H1 (cell line): ENCODE results near the gene B3GALT6. TPM values are rescaled to one million over a fixed set of nuclear protein-coding genes. Genes with fewer than 3 reads are reported as not detected.

Source experiments
- CHD7 ChIP-seq: fragments of 300-600 bp; sonication (generic); IDR thresholded peaks from 2 replicates; pipeline ENCODE4 v1.7.1; 2012; ENCODE audit warnings: low read length, moderate library complexity, mild to moderate bottlenecking, inconsistent platforms; ENCODE audit not compliant: insufficient replicate concordance
- CREB1 ChIP-seq: IDR thresholded peaks from 2 replicates; pipeline ENCODE4 v1.6.1; 2012; ENCODE audit warnings: inconsistent platforms
- CTBP2 ChIP-seq: IDR thresholded peaks from 2 replicates; pipeline ENCODE4 v1.7.0; 2011; ENCODE audit warnings: borderline replicate concordance, mild to moderate bottlenecking, moderate library complexity, mixed read lengths, low read length; ENCODE audit not compliant: insufficient read depth, insufficient read length
- EZH2 ChIP-seq: fragments of 200-600 bp; sonication (generic); IDR thresholded peaks from 2 replicates; pipeline ENCODE4 v1.7.1; 2012; ENCODE audit warnings: low read depth, mild to moderate bottlenecking, moderate library complexity, low read length, inconsistent platforms; ENCODE audit not compliant: severe bottlenecking
- KDM4A ChIP-seq: IDR thresholded peaks from one replicate; pipeline ENCODE4 v1.7.1; 2012; ENCODE audit warnings: low read depth, mild to moderate bottlenecking, moderate library complexity, low read length, inconsistent platforms; ENCODE audit not compliant: severe bottlenecking
- RNF2 ChIP-seq: fragments of 200-900, 300-1000 bp; sonication (generic); IDR thresholded peaks from 2 replicates; pipeline ENCODE4 v1.7.1; 2016; ENCODE audit warnings: borderline replicate concordance, low read depth, mild to moderate bottlenecking, antibody characterized with exemption, low read length; ENCODE audit not compliant: poor library complexity, severe bottlenecking; ENCODE audit errors: missing control alignments
- polyA plus RNA-seq, 7 experiments: library from polyadenylated mRNA; depleted of rRNA in 3 of 7; stranded (reverse) in 5 of 7; unstranded in 2 of 7; fragments of >200 nt in 5 of 7; fragments of 200-250 nt in 2 of 7; gene quantifications; 1 replicate in 5 of 7; 2 replicates in 1 of 7; 4 replicates in 1 of 7; pipeline versions ENCODE4 v1.2.1 to v1.2.3, GENCODE V29; 2011 to 2013; ENCODE audit warnings: missing spikeins in 2 of 7, mixed read lengths in 2 of 7
- total RNA-seq: library from RNA; stranded (reverse); fragmentation: NEBNext Ultra II Directional; extraction: Animal tissue kit (Norgen Biotek cat#: 25700); gene quantifications from 2 replicates; pipeline ENCODE4 v1.2.1, GENCODE V29; 2021

The B3GALT6 gene
- total and polyA plus RNA-seq, 2 of the 8 experiments (the other 6 are each of a cell fraction or from before 2014, with no cell fraction given): 18.4 to 20.4 TPM

DNA sequence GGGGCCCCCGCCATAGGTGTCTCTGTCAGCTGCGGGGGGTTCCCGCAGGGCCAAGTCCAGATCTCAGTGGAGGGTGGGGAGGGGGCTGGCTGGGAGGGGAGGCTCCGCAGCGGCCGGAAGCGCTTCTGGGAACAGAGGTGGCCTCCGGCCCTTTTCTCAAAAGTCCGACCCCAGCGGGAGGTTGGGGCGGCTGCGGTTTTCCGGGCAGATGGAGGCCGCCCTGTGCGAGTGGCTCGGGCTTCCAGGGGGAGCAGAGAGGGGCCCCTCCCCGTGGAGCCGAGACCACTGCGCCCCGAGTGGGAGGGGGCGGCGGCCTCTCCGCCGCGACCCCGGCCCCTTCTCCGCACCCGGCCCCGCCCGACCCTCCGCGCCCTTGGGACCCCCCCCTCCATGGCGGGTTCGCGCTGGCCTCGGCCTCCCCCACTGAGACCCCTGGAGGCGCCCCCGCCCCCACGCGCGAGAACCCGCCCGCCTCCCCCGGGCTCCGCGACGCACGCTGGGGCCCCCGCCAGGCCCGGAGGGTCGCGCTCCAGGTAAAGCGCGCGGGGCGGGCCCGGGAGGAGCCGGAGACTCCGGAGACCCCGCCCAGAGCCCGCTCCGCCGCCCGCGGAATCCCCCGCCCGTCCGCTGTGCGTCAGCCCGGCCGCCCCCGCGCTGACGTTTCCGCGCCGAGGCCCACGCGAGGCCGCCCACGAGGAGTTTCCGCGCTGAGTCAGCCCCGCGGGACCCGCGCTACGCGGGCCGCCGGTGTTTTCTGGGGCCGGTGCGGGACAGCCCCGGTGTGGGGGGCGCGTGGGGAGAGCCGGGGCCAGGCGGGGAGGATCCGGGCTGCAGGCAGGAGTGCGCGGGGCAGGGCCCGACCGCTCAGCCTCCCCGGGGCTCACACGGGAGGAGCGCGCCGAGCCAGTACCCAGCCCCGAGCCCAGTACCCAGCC lies 30.9 kb upstream of the B3GALT6 start (continued):
- TF ChIP-seq CTBP2: no peak
- no peak for TF ChIP-seq KDM4A
- no peak for TF ChIP-seq CHD7
- TF ChIP-seq CREB1: 0 out of 2 replicates have a peak, but pooled peaks have one; percentile 22
- peak; percentile 13 for TF ChIP-seq EZH2
- no peak for TF ChIP-seq RNF2
